Stimulated activated naive B cell treated with anti-CD40 and anti-IgM and Interleukin-4, amounts not matched to agents 10 μg/mL and 1 μg/mL and 100 μg/mL, for 72 hours (primary cell): ENCODE results near the gene SERPINB13.

Source experiments
- ATAC-seq, 2 donors: fragments of 150-1000 bp; cut with Tn5 transposase; replicated peaks; 2 replicates each; pipeline ENCODE4 v1.10.0; 2021; ENCODE audit warnings: moderate library complexity in 1 of 2
- DNase-seq: peaks from one replicate; pipeline ENCODE4 v3.0.0; 2021
- H3K27ac Mint-ChIP-seq: one replicate; pipeline ENCODE4 v1.8.0; 2022; ENCODE audit warnings: mild to moderate bottlenecking, mixed read lengths
- H3K27me3 Mint-ChIP-seq, 2 donors: one replicate each; pipeline ENCODE4 v1.8.0; 2022; ENCODE audit warnings: mixed read lengths in 2 of 2
- H3K36me3 Mint-ChIP-seq, 2 donors: one replicate each; pipeline ENCODE4 v1.8.0; 2022; ENCODE audit warnings: mixed read lengths in 2 of 2, mild to moderate bottlenecking in 1 of 2
- H3K4me1 Mint-ChIP-seq, 2 donors: one replicate each; pipeline ENCODE4 v1.8.0; 2022; ENCODE audit warnings: mixed read lengths in 2 of 2, mild to moderate bottlenecking in 1 of 2
- H3K4me3 Mint-ChIP-seq, 2 donors: one replicate each; pipeline ENCODE4 v1.8.0; 2022; ENCODE audit warnings: mild to moderate bottlenecking in 2 of 2, mixed read lengths in 2 of 2, moderate library complexity in 1 of 2
- H3K9me3 Mint-ChIP-seq, 2 donors: one replicate each; pipeline ENCODE4 v1.8.0; 2022; ENCODE audit warnings: mixed read lengths in 2 of 2, mild to moderate bottlenecking in 1 of 2

Gene SERPINB13

GRCh38 chr18:63646936-63647335 lies 59.8 kb downstream of the SERPINB13 start:
- Mint-ChIP-seq H3K4me3 (no peak overlapping the region), H3K27ac (no peak overlapping the region), H3K4me1 (no peaks in the 10 kb centered on the region), H3K9me3 (no peaks in the 10 kb centered on the region), H3K27me3 (peaks cover 0 to 7% of the 10 kb centered on the region in 2 donors), H3K36me3 (no peaks in the 10 kb centered on the region)
- ATAC-seq (no peak), DNase-seq (no peak)

- no peak for DNase-seq
- Mint-ChIP-seq H3K36me3 (no peaks in the 10 kb centered on the region), H3K27me3 (peaks cover 0 to 7% of the 10 kb centered on the region in 2 donors), H3K27ac (no peak overlapping the region), H3K4me1 (no peaks in the 10 kb centered on the region), H3K9me3 (no peaks in the 10 kb centered on the region), H3K4me3 (no peak overlapping the region)
- ATAC-seq = no peak
Measured at GRCh38 chr18:63648241-63648640, 61.1 kb downstream of the SERPINB13 start.
